ENCODE data around the gene WDR17.

The WDR17 gene

DNA sequence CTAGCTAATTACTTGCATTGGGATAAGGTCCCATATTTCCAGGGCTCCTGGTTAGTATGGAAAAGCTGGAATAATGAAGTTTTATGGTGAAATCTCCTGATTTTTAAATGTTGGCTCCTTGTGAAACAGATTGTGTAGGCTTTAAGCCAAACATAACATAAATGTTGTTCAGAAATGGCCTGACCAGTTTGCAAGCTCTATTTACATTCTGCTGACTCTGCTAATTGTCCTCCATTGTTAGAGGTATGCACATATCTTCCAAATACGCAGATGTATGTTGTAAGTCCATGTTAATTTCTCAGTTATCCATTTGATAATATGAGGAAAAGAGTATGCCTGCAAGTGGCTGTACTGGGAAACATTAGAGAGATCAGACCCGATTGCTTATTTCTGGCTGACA, 11.9 kb upstream of the WDR17 start:
- H3K27ac ChIP-seq: no peak overlapping the region
- no peaks in the 10 kb centered on the region for H3K4me1 ChIP-seq (ENCODE audit: control insufficient read depth in 1 of 2, insufficient read depth in 1 of 2, low read depth in 1 of 2, low read length in 1 of 2)
- no peak for TF ChIP-seq CTCF (IDR thresholded peaks at IDR 0.05)
- no peaks in the 10 kb centered on the region for H3K9me3 ChIP-seq
- no peak overlapping the region for H3K4me3 ChIP-seq (ENCODE audit: low read depth in 1 of 2, low read length in 1 of 2)
- no peaks in the 10 kb centered on the region for H3K27me3 ChIP-seq
- no peaks in the 10 kb centered on the region for H3K36me3 ChIP-seq

GRCh38 chr4:176054942-176055341, 10.7 kb upstream of the WDR17 start:
- H3K27me3 ChIP-seq: peaks cover 4% of the 10 kb centered on the region
- no peaks in the 10 kb centered on the region for H3K36me3 ChIP-seq
- no peaks in the 10 kb centered on the region for H3K4me1 ChIP-seq (ENCODE audit: control insufficient read depth in 1 of 2, insufficient read depth in 1 of 2, low read depth in 1 of 2, low read length in 1 of 2)
- no peak overlapping the region for H3K27ac ChIP-seq
- TF ChIP-seq CTCF (IDR thresholded peaks at IDR 0.05): no peak
- no peak overlapping the region for H3K4me3 ChIP-seq (ENCODE audit: low read depth in 1 of 2, low read length in 1 of 2)
- no peaks in the 10 kb centered on the region for H3K9me3 ChIP-seq

- no peak overlapping the region for H3K4me3 ChIP-seq (ENCODE audit: low read depth in 1 of 2, low read length in 1 of 2)
- no peak for TF ChIP-seq CTCF (IDR thresholded peaks at IDR 0.05)
- peaks cover 59% of the 10 kb centered on the region for H3K27me3 ChIP-seq
- peaks cover 9 to 14% of the 10 kb centered on the region in 2 experiments for H3K4me1 ChIP-seq (ENCODE audit: control insufficient read depth in 1 of 2, insufficient read depth in 1 of 2, low read depth in 1 of 2, low read length in 1 of 2)
- no peaks in the 10 kb centered on the region for H3K9me3 ChIP-seq
- H3K27ac ChIP-seq: no peak overlapping the region
- H3K36me3 ChIP-seq: no peaks in the 10 kb centered on the region
Observed at GRCh38 chr4:176063718-176064117, 1.9 kb upstream of the WDR17 start.

DNA sequence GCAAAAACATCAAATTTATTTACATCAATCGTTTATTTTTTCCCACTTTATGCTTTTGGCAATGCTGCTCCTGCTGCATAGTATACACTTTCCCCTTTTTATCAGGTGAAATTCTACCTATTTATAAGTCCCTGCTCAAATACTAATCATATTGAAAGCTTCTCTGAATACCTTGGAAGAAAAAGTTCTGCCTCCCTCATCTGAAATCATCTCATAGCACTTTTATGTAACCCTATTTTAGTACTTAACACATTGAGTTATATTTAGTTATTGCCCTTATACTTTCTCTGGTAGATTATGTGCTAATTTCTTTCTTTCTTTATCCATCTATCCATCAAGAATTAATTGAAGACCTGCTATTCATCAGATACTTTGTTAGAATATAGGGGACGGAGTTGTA, 1.1 kb upstream of the WDR17 start:
- no peak for TF ChIP-seq CTCF (IDR thresholded peaks at IDR 0.05)
- H3K27ac ChIP-seq: no peak overlapping the region
- H3K9me3 ChIP-seq: no peaks in the 10 kb centered on the region
- no peaks in the 10 kb centered on the region for H3K36me3 ChIP-seq
- peaks cover 59% of the 10 kb centered on the region for H3K27me3 ChIP-seq
- H3K4me1 ChIP-seq (ENCODE audit: control insufficient read depth in 1 of 2, insufficient read depth in 1 of 2, low read depth in 1 of 2, low read length in 1 of 2): peaks cover 9 to 14% of the 10 kb centered on the region in 2 experiments
- no peak overlapping the region for H3K4me3 ChIP-seq (ENCODE audit: low read depth in 1 of 2, low read length in 1 of 2)

GRCh38 chr4:176066757-176067156, 1.1 kb downstream of the WDR17 start:
- H3K4me3 ChIP-seq (ENCODE audit: low read depth in 1 of 2, low read length in 1 of 2): no peak overlapping the region
- H3K4me1 ChIP-seq (ENCODE audit: control insufficient read depth in 1 of 2, insufficient read depth in 1 of 2, low read depth in 1 of 2, low read length in 1 of 2): peaks cover 9 to 14% of the 10 kb centered on the region in 2 experiments
- H3K27ac ChIP-seq: no peak overlapping the region
- no peak for TF ChIP-seq CTCF (IDR thresholded peaks at IDR 0.05)
- H3K27me3 ChIP-seq: peaks cover 54% of the 10 kb centered on the region
- H3K9me3 ChIP-seq: no peaks in the 10 kb centered on the region
- no peaks in the 10 kb centered on the region for H3K36me3 ChIP-seq

- H3K9me3 ChIP-seq: no peaks in the 10 kb centered on the region
- no peak overlapping the region for H3K27ac ChIP-seq
- no peak overlapping the region for H3K4me3 ChIP-seq (ENCODE audit: low read depth in 1 of 2, low read length in 1 of 2)
- H3K36me3 ChIP-seq: no peaks in the 10 kb centered on the region
- TF ChIP-seq CTCF (IDR thresholded peaks at IDR 0.05): no peak
- H3K27me3 ChIP-seq: no peaks in the 10 kb centered on the region
- H3K4me1 ChIP-seq (ENCODE audit: control insufficient read depth in 1 of 2, insufficient read depth in 1 of 2, low read depth in 1 of 2, low read length in 1 of 2): no peaks in the 10 kb centered on the region
Observed at GRCh38 chr4:176077561-176077960, 11.9 kb downstream of the WDR17 start.

All from neutrophil (primary cell).